Measurements from ENCODE around the gene TMEM260.
"Not testable (repeated sequence)": the region's sequence is repeated elsewhere in the genome, so short reads cannot be mapped to it uniquely, and the experiment has no call there.

Gene TMEM260

GRCh38 chr14:56686416-56686815, 106.8 kb downstream of the TMEM260 start:
- no peak for DNase-seq

- no peak for DNase-seq
These were observed 107.5 kb downstream of the TMEM260 start for GRCh38 chr14:56687123-56687522.

- DNase-seq = no peak
These were observed 115.0 kb downstream of the TMEM260 start for GRCh38 chr14:56694609-56695008.

- DNase-seq = not testable (repeated sequence)
These were observed 115.6 kb downstream of the TMEM260 start for GRCh38 chr14:56695216-56695615.

All from hippocampal formation (tissue), 2 donors.